Neural progenitor cell (in vitro differentiated cells): ENCODE measurements around the gene DIS3L2.

Experiments
- EZH2 ChIP-seq: fragments of 200-600 bp; sonication (generic); IDR thresholded peaks from 2 replicates; pipeline ENCODE4 v1.6.1; 2017; ENCODE audit warnings: antibody characterized with exemption, mild to moderate bottlenecking, moderate library complexity
- TF ChIP-seq, protein P1 (sequence below): fragments of 200-600 bp; sonication (generic); IDR thresholded peaks from 2 replicates; pipeline ENCODE4 v1.5.1; 2017; ENCODE audit warnings: antibody characterized with exemption, mild to moderate bottlenecking

DNA sequence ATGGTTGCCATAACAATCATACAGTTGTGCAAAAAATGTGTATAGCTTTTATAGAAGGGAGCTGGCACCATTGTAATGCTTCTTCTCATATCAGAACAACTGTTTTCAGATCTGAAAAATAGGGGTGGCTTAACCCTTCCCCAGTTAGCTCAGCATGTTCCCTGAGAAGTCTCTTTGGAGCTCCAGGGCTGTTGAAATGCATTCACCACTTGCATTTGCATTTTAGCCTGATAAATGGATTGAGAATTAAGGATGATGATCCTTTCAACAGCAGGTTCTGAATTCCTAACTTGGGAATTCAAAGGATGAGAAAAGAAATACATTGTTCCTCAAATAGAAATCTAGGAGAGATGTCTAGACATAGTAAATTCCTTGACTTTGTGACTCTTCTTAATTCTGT is 235.3 kb downstream of the DIS3L2 start:
- TF ChIP-seq, protein P1, sequence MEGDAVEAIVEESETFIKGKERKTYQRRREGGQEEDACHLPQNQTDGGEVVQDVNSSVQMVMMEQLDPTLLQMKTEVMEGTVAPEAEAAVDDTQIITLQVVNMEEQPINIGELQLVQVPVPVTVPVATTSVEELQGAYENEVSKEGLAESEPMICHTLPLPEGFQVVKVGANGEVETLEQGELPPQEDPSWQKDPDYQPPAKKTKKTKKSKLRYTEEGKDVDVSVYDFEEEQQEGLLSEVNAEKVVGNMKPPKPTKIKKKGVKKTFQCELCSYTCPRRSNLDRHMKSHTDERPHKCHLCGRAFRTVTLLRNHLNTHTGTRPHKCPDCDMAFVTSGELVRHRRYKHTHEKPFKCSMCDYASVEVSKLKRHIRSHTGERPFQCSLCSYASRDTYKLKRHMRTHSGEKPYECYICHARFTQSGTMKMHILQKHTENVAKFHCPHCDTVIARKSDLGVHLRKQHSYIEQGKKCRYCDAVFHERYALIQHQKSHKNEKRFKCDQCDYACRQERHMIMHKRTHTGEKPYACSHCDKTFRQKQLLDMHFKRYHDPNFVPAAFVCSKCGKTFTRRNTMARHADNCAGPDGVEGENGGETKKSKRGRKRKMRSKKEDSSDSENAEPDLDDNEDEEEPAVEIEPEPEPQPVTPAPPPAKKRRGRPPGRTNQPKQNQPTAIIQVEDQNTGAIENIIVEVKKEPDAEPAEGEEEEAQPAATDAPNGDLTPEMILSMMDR: no peak
- TF ChIP-seq EZH2: no peak
